Measurements from ENCODE around the gene NFATC2.
"Not testable (repeated sequence)": the region's sequence is repeated elsewhere in the genome, so short reads cannot be mapped to it uniquely, and the experiment has no call there.

Gene NFATC2

DNA sequence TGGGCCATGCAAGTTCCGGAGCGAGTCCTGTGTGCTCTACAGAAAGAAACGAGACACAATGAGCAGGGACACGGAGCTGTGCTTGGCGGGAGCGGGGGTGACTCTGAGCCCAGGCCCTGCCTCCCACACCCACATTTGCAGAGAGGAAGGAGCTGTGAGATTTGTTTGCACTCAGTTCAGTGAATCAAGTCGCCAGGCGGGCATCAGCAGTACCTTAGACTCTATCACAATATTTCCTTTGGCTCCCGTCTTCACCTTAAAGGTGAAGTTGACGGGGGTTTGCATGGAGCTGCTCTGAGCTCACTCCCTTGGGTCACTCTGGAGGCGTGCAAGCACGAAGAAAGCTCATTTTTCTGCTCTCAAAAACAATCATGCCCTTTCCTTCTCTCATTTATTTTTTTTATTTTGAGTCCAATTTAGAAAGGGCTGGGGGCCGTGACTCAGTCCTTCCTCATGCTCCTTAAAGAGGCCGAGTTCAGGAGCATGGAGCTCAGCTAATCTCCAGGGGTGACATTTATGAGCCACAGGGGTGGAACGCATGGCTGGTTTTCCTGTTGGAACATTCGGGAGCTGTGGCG lies 188.2 kb downstream of the NFATC2 start:
- no peak for DNase-seq (ENCODE audit: low read depth)

DNA sequence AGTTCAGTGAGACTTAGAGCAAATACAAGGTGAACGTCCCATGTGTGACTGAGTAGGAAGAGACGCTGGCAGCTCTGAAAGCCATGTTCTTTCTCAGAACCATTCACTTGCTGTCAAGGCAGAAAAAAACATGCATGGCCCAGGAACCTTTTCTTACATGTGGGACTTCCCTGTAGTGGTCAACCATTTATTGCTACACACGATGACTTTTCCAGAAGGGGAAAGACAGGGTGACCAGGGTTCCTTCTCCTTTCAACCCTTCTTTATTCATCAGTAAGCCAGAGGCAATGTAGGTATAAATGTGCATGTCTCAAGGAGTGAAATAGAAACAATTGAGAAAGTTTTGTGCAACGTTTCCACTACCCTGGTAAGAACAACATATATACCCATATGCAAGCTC lies 189.0 kb downstream of the NFATC2 start:
- no peak for DNase-seq (ENCODE audit: low read depth)

DNA sequence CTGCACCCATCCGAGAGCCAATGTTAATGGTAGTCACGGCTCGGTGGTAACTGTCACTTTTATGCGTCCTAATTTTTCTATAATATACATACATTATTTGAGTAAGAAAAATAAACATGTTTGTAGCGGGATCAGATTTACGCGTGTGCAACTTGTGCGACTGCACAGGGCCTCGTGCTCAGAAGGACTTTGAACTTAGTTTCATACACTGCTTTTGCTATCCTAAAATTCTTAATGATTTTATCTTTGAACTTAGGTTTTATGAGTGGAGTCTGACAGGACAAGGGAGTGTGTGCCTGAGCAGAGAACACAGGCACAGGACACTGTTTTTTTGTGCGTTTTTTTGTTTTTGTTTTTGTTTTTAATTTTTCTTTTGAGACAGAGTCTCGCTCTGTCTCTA lies 189.7 kb downstream of the NFATC2 start:
- no peak for DNase-seq (ENCODE audit: low read depth)

DNA sequence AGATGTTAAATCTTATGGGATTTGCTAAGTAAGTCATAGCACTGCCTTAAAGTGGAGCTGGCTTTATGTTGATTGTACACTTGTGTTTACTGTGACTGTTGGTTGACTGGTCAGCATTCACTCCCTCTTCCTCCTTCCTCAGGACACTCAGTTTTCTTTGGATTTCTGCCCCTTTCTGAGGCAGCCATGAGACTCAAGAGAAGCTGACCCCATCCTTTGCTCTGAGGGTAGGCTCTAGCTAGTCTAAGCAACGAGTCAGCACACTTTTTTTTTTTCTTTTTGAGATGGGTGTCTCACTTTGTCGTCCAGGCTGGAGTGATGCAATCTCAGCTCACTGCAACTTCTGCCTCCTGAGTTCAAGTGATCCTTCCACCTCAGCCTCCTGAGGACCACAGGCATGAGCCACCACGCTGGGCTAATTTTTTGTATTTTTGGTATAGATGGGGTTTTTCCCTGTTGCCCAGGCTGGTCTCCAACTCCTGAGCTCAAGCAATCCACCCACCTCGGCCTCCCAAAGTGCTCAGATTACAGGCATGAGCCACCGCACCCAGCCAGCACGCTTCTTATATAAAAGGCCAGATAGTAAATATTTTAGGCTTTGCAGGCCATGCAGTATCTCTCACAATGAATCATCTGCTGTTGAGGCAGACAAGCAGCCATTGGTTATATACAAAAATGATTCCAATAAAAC lies 191.4 kb downstream of the NFATC2 start:
- no peak for DNase-seq (ENCODE audit: low read depth)

DNA sequence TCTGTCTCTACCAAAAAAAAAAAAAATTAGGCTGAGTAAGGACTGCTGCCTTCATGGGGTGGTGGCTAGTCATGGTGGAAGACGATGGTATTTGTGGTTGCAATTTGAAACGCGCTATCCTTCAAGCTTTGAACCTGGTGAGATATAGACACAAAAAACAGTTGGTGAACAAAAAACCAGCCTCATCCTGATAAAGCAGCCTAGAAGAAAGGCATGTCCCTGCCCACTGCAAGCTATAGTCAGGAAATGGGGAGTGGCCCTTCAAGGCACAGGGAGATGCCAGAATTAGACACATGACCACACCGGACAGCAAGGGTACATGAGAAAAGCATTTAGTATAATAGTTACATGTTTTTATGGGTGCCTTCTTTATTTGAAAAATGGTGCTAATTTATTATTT lies 193.6 kb downstream of the NFATC2 start:
- no peak for DNase-seq (ENCODE audit: low read depth)

DNA sequence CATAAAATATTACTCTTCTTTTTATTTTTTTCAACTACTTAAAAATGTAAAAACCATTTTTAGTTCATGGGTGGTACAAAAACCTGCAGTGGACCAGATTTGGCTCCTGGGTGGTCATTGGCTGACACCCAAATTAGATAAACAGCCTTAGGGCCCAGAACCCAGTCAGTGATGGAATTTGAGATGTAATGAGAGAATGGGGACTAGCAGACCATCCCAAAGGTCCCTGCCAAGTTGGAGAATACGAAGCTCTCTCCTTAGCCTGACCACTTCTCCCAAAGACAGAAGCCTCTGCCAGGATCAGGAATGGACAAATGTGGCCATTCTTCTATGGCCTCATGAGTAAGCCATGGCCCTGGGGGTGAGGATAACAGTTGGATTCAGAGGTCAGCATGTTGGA lies 194.7 kb downstream of the NFATC2 start:
- DNase-seq (ENCODE audit: low read depth): no peak

DNA sequence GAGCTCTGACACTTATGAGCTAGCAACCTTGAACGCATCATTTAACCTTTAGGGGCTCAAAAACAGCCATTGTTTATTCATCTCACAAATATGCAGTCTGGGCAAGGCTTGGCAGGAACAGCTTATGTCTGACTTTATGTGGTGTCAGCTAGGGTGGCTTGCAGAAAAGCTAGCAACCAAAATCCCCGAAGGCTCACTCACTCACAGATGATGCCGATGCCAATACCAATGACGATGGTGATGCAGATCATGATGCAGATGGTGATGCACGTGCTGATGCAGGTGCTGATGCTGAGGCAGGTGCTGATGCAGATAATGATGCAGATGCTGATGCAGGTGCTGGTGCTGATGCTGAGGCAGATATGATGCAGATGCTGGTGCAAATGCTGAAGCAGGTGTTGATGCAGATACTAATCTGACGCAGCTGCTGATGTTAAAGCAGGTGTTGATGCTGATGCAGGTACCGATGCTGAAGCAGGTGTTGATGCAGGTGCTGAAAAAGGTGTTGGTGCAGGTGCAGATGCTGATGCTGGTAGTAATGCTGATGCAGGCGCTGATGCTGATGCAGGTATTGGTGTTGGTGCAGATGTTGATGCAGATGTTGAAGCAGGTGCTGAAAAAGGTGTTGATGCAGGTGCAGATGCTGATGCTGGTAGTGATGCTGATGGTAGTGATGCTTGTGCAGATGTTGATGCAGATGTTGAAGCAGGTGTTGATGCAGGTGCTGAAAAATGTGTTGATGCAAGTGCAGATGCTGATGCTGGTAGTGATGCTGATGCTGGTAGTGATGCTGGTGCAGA lies 195.6 kb downstream of the NFATC2 start:
- DNase-seq (ENCODE audit: low read depth): no peak

DNA sequence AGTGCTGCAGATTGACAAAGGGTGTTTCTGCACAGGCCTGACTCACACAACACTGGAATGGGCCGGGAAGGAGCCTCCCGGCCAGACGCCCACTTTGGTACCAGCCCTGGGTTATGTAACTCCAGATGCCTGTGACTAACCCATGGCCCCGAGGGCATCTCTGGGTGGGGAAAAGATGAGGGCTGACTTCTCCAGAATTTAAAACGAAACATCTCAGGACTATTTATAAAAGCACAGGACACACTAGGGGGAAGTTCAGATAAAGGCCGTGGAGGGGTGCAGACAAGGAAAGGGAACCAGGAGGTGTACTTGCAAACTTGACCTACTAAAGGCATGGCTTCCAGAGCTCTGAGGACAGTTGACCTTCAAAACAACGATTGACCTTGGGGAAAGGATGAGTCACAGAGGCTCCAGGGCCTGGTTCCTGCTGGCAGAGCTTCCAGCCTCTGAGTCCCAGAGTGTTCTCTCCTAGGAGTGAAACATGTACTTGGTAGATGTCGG lies 196.9 kb downstream of the NFATC2 start:
- no peak for DNase-seq (ENCODE audit: low read depth)

DNA sequence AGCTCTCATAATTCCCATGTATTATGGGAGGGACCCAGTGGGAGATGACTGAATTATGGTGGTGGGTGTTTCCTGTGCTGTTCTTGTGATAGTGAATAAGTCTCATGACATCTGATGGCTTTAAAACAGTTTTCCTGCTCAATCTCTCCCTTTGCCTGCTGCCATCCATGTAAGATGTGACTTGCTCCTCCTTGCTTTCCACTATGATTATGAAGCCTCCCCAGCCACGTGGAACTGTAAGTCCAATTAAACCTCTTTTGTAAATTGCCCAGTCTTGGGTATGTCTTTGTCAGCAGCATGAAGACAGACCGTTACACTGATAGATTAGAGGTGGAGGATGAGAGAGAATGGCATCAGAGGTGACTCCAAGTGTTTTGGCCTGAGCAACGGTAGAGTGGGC lies 198.7 kb downstream of the NFATC2 start:
- not testable (repeated sequence) for DNase-seq (ENCODE audit: low read depth)

DNA sequence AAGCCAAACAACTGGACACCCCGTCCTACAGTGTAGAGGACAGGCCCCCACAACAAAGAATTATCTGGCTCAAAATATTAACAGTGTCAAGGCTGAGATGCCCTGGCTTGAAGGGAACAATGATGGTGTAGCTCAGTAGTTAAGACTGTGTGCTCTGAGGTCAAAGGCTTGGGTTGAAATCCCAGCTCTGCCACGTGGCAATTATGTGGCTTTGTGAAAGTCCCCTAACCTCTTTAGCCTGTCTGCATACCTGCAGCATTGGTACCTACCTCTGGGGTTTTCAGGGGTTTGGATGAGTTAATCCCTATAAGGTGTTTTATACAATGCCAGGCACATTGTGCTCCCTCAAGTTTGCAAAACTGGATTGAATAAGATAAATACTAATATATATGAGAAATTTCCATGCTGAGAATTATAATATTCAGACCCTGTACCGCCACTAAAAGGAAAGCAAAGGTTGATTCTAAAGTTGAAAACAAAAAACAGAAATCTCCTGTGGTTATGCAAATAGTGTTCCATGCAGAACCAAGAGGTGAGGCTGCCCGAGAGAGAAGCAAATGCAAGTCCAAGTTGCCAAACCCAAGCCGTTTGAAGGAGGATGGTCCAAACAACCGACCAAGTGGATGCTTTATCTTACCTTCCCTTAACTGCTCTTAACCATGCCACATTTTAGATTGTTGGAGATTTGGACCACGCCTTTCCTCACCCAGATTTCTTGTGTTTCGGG lies 199.8 kb downstream of the NFATC2 start:
- no peak for DNase-seq (ENCODE audit: low read depth)

DNA sequence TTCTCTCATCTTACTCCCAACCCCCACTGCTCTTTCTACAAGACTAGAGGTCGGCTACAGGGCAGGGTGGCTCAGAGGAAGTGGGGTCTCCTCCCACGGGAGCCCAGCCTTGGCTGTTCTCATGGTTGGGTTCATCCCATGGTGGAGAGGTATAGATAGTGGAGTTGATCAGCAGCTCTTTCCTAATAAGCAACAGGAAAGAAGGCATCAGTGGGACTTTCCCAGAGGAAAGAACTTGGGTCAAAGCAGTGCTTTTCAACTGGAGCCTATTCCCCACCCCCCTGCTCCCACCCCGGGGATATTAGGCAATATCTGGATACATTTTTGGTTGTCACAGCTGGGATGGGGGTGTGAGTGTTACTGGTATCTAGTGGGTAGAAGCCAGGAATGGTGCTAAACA lies 200.9 kb downstream of the NFATC2 start:
- no peak for DNase-seq (ENCODE audit: low read depth)

DNA sequence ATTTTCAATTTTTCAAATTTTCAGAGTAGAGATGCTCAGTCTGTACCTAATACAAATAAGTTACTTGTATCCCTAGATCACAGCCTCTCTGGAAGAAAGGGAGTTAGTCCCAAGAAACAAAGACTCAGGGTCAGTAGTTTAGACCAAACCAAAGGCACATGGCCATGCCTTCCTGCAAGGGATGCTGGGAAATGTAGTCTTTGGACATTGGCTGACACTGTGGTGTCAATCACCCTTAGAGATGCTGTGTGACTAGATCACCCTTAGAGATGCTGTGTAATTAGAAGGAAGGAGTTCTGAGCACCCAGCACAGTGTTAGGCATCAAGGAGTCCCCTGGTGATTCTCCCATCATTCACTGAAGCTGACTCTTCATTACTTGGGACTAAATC lies 202.1 kb downstream of the NFATC2 start:
- no peak for DNase-seq (ENCODE audit: low read depth)

DNA sequence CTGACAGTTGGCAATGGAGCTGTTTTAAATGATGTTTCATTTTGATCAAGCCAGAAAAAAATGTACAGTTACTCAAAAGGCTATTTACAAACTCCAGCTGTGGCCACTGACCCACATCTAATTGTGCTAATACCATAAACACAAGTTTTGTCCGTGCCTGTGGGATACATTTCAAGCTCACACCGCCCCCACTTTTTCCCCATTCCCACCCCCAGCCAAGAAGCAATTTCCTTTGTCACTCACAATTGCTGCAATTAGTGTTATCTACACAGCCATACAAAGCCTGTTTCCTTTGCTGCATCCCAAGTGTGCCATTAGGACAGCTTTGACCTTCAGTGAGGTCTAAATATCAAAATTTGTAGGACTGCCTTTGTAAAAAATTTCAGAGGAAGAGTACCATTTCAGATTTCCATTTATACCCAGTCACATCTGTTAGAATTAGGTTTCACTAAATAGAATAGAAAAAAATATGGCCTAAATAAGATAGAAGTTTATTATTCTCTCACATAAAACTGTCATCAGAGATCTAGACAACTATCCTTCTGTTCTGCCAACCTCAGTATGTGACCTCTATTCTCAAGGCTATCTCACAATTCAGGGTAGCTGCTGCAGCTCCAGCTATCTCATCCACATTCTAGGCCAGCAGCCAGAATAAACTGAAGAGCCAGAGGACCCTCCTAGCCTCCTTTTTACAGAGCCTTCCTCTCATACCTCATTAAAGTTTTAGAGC lies 202.6 kb downstream of the NFATC2 start:
- no peak for DNase-seq (ENCODE audit: low read depth)

DNA sequence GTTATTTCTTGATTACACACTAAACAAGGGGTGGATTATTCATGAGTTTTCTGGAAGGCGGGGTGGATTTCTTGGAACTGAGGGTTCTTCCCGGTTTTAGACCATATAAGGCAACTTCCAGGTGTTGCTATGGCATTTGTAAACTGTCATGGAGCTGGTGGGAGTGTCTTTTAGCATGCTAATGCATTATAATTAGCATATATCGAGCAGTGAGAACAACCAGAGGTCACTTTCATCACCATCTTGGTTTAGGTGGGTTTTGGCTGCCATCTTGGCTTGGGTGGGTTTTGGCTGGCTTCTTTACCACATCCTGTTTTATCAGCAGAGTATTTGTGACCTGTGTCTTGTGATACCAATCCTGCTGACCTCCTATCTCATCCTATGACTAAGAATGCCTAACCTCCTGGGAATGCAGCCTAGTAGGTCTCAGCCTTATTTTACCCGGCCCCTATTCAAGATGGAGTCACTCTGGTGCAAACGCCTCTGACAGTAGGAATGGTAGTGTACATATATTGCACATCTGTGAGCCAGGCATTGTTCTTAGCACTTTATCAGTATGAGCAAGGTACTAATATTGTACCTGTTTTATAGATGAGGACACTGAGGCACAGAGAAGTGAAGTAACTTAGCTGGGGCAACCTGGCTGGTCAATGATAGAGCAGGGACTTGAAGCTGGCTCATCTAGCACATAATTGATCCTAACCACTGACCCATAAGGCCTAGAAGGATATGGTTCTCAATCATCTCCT lies 203.7 kb downstream of the NFATC2 start:
- DNase-seq (ENCODE audit: low read depth): no peak

DNA sequence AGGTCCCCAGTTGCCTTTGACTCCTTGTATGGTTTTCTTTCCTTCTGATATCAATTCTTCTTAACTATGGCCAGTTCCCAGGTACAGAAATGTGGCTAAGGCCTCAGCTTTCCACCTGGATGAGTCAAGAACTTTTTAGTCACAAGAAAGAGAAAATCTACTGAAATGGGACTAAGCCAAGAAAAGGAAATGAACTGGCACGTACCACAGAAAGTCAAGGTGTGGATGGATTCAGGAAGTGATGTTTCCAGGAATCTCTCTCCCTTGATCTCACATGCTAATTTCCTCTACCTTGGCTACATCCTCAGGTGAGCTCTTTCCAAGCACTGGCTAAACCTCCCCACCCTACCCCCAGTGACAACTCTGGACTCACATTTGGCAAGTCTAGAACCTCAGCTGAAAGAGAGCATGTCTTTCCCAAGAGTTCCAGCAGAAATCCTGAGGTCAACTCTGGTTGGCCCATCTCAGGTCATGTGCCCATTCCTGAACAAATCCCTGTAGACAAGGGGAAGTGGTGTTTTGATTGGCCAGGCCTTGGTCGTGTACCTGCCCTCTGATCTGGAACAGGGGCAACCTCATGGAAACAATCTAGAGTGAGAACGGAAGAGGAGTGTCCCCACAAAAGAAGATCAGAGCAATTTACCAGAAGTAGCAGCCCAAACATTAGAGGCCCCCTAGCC lies 205.3 kb downstream of the NFATC2 start:
- no peak for DNase-seq (ENCODE audit: low read depth)
